D721Med (cell line): Measurements from ENCODE around the gene PSMB3.

ENCODE experiments used
- DNase-seq: peaks from one replicate; pipeline ENCODE4 v3.0.0; 2011; ENCODE audit warnings: low spot score; ENCODE audit not compliant: insufficient read length
- FAIRE-seq: peaks from 2 replicates; lab custom pipeline; 2011; peaks lifted over from hg19 to GRCh38; lab: Jason Lieb, UNC
- TF ChIP-seq, protein P1 (sequence below): IDR thresholded peaks from 2 replicates; pipeline ENCODE4 v1.5.1; 2012; ENCODE audit warnings: mild to moderate bottlenecking, control low read depth; ENCODE audit not compliant: insufficient read depth; ENCODE audit errors: missing control alignments

Gene PSMB3

DNA sequence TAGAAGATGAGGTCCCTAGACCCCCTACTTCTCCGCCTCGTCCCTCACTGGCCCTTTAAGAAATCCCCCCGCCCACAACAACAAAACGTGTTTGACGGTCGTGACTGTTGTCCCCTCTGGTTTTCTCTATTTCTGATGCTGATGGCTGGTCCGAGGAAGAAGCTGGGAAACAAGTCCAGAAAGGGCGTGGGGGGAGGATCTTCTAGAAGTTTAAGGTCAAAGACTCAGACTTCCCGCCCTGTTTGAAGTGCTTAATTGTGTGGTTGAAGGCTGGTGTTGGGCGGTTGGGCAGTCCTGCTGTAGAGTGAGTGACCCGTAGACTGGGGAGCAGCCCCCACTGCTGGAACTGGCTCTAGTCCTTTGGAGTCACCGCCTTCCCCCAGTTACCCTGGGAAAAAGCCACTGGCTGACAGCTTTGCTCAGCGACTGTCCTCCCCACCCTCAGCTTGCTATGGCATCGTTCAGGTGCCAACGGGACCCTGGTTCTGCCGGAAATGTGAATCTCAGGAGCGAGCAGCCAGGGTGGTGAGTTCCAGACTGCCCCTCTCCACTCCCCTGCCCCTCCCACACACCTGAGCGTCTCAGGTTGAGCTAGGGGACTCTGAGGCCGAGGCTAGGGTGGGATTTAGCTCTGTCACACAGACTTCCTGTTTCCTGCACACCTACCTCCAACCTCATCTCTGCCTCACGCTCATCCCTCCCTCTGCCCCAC, 45.9 kb upstream of the PSMB3 start:
- TF ChIP-seq, protein P1, sequence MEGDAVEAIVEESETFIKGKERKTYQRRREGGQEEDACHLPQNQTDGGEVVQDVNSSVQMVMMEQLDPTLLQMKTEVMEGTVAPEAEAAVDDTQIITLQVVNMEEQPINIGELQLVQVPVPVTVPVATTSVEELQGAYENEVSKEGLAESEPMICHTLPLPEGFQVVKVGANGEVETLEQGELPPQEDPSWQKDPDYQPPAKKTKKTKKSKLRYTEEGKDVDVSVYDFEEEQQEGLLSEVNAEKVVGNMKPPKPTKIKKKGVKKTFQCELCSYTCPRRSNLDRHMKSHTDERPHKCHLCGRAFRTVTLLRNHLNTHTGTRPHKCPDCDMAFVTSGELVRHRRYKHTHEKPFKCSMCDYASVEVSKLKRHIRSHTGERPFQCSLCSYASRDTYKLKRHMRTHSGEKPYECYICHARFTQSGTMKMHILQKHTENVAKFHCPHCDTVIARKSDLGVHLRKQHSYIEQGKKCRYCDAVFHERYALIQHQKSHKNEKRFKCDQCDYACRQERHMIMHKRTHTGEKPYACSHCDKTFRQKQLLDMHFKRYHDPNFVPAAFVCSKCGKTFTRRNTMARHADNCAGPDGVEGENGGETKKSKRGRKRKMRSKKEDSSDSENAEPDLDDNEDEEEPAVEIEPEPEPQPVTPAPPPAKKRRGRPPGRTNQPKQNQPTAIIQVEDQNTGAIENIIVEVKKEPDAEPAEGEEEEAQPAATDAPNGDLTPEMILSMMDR = no peak
- DNase-seq (no peak), FAIRE-seq (no peak)

DNA sequence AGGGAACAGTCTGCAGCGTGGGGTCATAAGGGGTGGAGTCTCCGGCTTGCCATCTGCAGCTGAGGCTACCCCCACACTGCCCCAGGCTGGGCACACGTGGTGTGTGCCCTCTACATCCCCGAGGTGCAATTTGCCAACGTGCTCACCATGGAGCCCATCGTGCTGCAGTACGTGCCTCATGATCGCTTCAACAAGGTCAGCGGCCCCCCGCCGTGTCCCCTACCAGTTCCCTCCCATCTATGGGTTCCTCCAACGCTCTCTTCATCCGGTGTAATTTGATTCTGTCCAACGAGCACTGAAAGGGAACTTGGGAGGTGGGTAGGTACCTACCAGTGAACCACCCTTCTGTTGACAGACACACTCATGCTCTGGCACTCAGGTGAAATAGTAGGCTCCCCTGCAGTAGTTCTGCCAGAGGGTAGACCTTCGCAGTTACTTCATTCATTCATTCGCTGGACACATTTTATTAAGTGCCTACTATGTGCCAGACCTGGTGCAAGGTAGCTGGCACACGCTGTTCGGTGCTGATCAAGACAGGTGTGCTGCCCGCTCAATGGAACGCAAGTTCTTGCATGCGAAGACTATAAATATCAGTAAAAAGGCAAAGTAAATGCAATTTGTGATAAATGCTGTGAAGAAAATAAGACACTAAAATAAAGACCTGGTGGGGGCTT, 44.7 kb upstream of the PSMB3 start:
- DNase-seq (no peak), FAIRE-seq (no peak)
- TF ChIP-seq, protein P1 = no peak

DNA sequence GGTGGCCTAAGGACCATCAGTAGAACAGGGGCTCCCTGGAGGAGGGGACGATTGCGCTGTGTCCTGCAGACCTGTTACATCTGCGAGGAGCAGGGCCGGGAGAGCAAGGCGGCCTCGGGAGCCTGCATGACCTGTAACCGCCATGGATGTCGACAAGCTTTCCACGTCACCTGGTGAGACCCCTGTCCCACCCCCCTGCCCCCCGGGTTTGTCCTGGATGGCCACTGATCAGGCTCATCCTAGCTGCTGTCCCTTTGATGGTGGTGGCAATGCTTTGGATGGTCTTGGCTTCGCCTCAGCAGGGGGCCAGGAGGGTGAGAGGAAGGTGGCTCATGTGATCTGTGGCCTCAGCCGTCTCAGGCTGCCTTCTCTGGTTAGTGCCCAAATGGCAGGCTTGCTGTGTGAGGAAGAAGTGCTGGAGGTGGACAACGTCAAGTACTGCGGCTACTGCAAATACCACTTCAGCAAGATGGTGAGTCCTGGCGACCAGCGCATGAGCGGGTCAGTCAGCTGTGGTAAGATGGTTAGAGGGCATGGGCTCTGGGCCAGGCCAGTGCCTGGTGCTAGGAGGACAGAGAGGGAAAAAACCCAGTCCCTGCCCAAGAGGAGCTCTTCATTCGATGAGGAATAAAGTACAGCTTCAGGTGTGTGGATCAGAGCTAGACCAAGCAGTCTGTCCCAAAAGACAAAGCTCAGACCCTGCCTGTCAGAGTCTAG, 43.3 kb upstream of the PSMB3 start:
- no peak for FAIRE-seq
- no peak for DNase-seq
- TF ChIP-seq, protein P1 = no peak

DNA sequence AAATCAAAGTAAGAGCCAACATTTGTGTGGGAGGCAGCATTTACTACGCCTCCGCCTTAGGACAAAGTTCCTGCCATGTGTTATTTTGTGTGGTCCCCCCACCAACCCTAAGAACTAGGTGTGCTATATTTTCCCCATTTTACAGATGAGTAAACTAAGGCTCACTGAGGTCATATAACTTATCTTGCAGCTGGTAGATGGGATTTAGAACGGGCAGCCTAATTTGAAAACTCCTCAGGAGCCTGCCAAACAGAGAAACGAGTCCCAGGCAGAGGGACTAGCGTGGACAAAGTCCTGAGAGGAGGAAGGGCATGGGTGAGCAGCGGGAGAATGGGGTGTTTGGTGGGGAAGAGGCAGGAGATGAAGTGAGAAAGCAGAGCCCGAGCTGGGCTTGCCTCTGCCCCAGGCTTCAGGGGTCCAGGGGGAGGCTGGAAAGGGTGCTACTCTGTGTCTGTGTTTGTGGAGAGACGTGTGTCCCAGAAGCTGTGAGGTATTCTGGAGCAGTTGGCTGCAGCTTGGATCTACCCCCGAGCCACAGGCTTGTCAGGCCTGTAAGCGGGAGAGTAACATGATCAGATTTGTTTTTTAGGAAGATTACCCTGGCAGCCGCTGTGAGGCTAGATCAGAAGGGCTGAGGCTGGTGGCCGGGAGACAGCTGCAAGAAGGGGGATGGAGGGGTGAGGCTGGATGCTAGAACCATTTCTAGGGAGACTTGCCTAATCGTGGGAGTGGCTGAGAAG, 42.5 kb upstream of the PSMB3 start:
- DNase-seq (no peak), FAIRE-seq (no peak)
- TF ChIP-seq, protein P1 = no peak

DNA sequence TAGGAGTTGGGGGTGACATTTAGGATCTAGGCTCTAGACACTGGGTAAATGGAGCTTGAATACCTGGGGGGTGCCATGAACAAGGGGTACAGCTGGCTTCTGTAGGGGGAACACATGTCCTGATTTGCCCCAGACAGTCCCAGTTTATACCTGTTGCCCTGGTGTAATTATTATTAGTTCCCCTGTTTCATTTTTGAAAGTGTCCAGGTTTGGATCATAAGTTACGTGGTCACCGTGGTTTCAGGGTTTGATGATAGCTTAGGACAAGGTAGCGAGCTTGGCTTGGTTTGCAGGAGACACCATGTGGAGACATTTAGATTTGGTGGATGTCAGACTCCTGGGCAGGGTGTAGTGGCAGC, 42.0 kb upstream of the PSMB3 start:
- DNase-seq (no peak), FAIRE-seq (no peak)
- TF ChIP-seq, protein P1 = no peak

DNA sequence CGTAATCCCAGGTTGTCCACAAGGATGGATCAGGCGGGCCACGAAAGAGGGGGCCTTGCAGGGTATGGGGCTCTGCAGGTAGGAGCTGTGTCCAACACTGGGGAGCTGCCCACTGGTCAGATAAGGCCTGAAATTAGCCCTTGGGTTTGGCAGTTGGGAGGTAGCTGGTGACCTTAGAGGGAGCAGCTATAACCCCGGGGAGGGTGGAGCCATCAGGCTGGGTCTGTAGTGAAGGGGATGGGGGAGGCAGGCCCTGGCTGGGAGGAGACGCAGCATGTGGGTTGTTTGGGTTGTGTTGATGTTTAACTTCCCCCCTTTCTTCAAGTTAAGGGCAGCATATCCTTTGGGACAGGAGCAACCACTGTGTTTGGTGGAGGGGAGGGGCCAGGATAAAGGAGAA, 41.6 kb upstream of the PSMB3 start:
- DNase-seq (no peak), FAIRE-seq (no peak)
- TF ChIP-seq, protein P1 = no peak
